GM12878 (cell line): ENCODE results near the gene IFI30. TPM values are rescaled to one million over a fixed set of nuclear protein-coding genes. Genes with fewer than 3 reads are reported as not detected.

Experiments
- GABPA ChIP-seq: IDR thresholded peaks from 2 replicates; pipeline ENCODE4 v1.6.1; 2014; ENCODE audit warnings: antibody characterized with exemption, low read depth, mild to moderate bottlenecking, inconsistent platforms
- MTA2 ChIP-seq: fragments of 450-650 bp; IDR thresholded peaks from 2 replicates; pipeline ENCODE4 v1.6.1; 2016; ENCODE audit warnings: low read depth, mild to moderate bottlenecking, moderate library complexity
- NR2C2 ChIP-seq: IDR thresholded peaks from 2 replicates; pipeline ENCODE4 v1.6.1; 2011; ENCODE audit warnings: borderline replicate concordance, low read depth; ENCODE audit not compliant: control insufficient read depth, insufficient read length
- SREBF1 ChIP-seq: IDR thresholded peaks from 2 replicates; pipeline ENCODE4 v1.6.1; 2012; ENCODE audit warnings: mild to moderate bottlenecking, low read length
- polyA plus RNA-seq, 11 experiments: library from polyadenylated mRNA; depleted of rRNA in 4 of 11; unstranded in 6 of 11; stranded (reverse) in 5 of 11; fragments of >200 nt; fragmentation: Nextera tagmentation in 4 of 11; fragmentation: Illumina TruSeq in 1 of 11; extraction: Ambion mirVana in 4 of 11; extraction: Trizol in 1 of 11; gene quantifications; 1 replicate in 1 of 11; 2 replicates in 10 of 11; pipeline versions ENCODE4 v1.2.1 to v1.2.3, GENCODE V29; 2011 to 2016; ENCODE audit warnings: inconsistent platforms in 2 of 11, missing spikeins in 2 of 11, low read depth in 1 of 11
- total RNA-seq, 4 experiments: library from RNA; depleted of rRNA in 3 of 4; stranded (reverse); fragments of >200 nt in 3 of 4; fragmentation: Illumina TruSeq in 1 of 4; extraction: Trizol in 1 of 4; gene quantifications; 2 replicates each; pipeline versions ENCODE4 v1.2.1 to v1.2.3, GENCODE V29; 2013 to 2021
- TF ChIP-seq, protein P1 (sequence below): fragments of 450-650 bp; IDR thresholded peaks from 2 replicates; pipeline ENCODE4 v1.6.1; 2017; ENCODE audit warnings: mild to moderate bottlenecking, moderate library complexity
- TF ChIP-seq, protein P2 (sequence below): IDR thresholded peaks from 2 replicates; pipeline ENCODE4 v1.6.1; 2012; ENCODE audit warnings: low read depth, low read length, improper control_type of control experiment
- TF ChIP-seq, protein P3 (sequence below): fragments of 450-650 bp; IDR thresholded peaks from 2 replicates; pipeline ENCODE4 v1.6.1; 2016; ENCODE audit warnings: mild to moderate bottlenecking, moderate library complexity, borderline replicate concordance

Gene IFI30
- total and polyA plus RNA-seq, 10 of the 15 experiments (the other 5 are each of a cell fraction or from before 2014, with no cell fraction given) = 221 to 1,112 (median 451) TPM

DNA sequence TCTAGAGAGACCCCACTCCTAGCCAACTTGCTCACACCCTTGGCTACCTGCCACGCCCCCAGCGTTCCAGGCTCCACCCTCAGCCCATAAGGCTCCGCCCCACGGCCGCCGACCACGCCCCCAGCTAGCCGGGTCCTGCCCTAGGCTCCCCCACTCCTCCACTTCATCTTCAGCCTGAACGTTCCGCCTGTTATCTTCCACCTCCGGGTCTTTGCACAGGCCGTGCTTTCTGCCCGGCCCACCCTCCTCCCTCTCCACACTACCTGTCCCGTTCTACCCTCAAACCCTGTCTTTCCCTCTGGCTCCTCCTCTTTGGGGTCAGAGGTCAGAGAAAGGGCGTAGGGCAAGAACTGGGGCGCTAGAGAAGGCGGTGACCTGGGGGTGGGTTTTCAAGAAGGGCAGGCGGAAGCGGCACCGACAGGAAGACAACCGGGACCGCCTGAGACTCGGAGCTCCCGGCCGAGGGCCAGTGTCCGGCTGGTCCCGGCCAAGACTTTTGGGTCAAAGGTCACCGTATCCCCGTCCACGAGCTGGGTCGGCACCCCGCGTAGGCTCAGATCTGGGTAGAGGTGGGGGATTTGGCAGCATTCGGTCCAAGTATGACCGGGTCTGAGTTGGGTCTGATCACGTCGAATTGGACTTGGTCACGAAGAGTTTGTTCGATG lies 50.4 kb downstream of the IFI30 start (continued):
- TF ChIP-seq, protein P1, sequence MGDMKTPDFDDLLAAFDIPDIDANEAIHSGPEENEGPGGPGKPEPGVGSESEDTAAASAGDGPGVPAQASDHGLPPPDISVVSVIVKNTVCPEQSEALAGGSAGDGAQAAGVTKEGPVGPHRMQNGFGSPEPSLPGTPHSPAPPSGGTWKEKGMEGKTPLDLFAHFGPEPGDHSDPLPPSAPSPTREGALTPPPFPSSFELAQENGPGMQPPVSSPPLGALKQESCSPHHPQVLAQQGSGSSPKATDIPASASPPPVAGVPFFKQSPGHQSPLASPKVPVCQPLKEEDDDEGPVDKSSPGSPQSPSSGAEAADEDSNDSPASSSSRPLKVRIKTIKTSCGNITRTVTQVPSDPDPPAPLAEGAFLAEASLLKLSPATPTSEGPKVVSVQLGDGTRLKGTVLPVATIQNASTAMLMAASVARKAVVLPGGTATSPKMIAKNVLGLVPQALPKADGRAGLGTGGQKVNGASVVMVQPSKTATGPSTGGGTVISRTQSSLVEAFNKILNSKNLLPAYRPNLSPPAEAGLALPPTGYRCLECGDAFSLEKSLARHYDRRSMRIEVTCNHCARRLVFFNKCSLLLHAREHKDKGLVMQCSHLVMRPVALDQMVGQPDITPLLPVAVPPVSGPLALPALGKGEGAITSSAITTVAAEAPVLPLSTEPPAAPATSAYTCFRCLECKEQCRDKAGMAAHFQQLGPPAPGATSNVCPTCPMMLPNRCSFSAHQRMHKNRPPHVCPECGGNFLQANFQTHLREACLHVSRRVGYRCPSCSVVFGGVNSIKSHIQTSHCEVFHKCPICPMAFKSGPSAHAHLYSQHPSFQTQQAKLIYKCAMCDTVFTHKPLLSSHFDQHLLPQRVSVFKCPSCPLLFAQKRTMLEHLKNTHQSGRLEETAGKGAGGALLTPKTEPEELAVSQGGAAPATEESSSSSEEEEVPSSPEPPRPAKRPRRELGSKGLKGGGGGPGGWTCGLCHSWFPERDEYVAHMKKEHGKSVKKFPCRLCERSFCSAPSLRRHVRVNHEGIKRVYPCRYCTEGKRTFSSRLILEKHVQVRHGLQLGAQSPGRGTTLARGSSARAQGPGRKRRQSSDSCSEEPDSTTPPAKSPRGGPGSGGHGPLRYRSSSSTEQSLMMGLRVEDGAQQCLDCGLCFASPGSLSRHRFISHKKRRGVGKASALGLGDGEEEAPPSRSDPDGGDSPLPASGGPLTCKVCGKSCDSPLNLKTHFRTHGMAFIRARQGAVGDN = peak; percentile 27; the same call in 1 of the 2 replicates
- TF ChIP-seq MTA2 (peak; percentile 52), GABPA (no peak), NR2C2 (peak; percentile 72), SREBF1 (no peak)
- TF ChIP-seq, protein P2, sequence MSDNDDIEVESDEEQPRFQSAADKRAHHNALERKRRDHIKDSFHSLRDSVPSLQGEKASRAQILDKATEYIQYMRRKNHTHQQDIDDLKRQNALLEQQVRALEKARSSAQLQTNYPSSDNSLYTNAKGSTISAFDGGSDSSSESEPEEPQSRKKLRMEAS = no peak
- TF ChIP-seq, protein P3, sequence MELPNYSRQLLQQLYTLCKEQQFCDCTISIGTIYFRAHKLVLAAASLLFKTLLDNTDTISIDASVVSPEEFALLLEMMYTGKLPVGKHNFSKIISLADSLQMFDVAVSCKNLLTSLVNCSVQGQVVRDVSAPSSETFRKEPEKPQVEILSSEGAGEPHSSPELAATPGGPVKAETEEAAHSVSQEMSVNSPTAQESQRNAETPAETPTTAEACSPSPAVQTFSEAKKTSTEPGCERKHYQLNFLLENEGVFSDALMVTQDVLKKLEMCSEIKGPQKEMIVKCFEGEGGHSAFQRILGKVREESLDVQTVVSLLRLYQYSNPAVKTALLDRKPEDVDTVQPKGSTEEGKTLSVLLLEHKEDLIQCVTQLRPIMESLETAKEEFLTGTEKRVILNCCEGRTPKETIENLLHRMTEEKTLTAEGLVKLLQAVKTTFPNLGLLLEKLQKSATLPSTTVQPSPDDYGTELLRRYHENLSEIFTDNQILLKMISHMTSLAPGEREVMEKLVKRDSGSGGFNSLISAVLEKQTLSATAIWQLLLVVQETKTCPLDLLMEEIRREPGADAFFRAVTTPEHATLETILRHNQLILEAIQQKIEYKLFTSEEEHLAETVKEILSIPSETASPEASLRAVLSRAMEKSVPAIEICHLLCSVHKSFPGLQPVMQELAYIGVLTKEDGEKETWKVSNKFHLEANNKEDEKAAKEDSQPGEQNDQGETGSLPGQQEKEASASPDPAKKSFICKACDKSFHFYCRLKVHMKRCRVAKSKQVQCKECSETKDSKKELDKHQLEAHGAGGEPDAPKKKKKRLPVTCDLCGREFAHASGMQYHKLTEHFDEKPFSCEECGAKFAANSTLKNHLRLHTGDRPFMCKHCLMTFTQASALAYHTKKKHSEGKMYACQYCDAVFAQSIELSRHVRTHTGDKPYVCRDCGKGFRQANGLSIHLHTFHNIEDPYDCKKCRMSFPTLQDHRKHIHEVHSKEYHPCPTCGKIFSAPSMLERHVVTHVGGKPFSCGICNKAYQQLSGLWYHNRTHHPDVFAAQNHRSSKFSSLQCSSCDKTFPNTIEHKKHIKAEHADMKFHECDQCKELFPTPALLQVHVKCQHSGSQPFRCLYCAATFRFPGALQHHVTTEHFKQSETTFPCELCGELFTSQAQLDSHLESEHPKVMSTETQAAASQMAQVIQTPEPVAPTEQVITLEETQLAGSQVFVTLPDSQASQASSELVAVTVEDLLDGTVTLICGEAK = peak; percentile 47; the same call in 1 of the 2 replicates
